Stomach (tissue), 9 donors: Measurements from ENCODE around the gene SMARCA4. TPM values are rescaled to one million over a fixed set of nuclear protein-coding genes. Genes with fewer than 3 reads are reported as not detected.

Experiments
- DNase-seq, 2 donors: peaks; one replicate each; pipeline versions ENCODE4 v3.0.0 to v3.0.0-alpha.2; 2013 to 2019
- H3K27ac ChIP-seq, 5 donors: fragments of 200-600 bp in 4 of 5; sonication (generic) in 4 of 5; one replicate each; pipeline ENCODE4 v1.5.1; 2013 to 2019; ENCODE audit warnings: mild to moderate bottlenecking in 1 of 5, moderate library complexity in 1 of 5
- H3K27me3 ChIP-seq, 3 donors: fragments of 200-600 bp; sonication (generic); one replicate each; pipeline ENCODE4 v1.5.1; 2017 to 2019; ENCODE audit warnings: mixed run types in 1 of 3
- H3K36me3 ChIP-seq, 4 donors: fragments of 200-600 bp; sonication (generic); 1 replicate in 3 of 4; 2 replicates in 1 of 4; pipeline ENCODE4 v1.5.1; 2016 to 2019
- H3K4me1 ChIP-seq, 4 donors: fragments of 200-600 bp; sonication (generic); one replicate each; pipeline ENCODE4 v1.5.1; 2016 to 2019
- H3K4me3 ChIP-seq, 4 donors: fragments of 200-600 bp; sonication (generic) in 3 of 4; one replicate each; pipeline ENCODE4 v1.5.1; 2016 to 2019; ENCODE audit warnings: mild to moderate bottlenecking in 1 of 4
- H3K9me3 ChIP-seq, 4 donors: fragments of 200-600 bp; sonication (generic); one replicate each; pipeline ENCODE4 v1.5.1; 2016 to 2019
- EP300 ChIP-seq: sonication (generic); formaldehyde crosslinking; IDR thresholded peaks from one replicate; pipeline ENCODE4 v1.6.1; 2017; ENCODE audit warnings: antibody characterized with exemption
- POLR2A ChIP-seq, 4 donors: fragments of 450-650 bp; IDR thresholded peaks; one replicate each; pipeline ENCODE4 v1.6.1; 2016; ENCODE audit warnings: antibody characterized with exemption in 4 of 4, control low read depth in 2 of 4, mild to moderate bottlenecking in 1 of 4, moderate library complexity in 1 of 4
- POLR2AphosphoS5 ChIP-seq, 3 donors: sonication (generic); formaldehyde crosslinking; IDR thresholded peaks; one replicate each; pipeline ENCODE4 v1.6.1; 2016; ENCODE audit warnings: antibody characterized with exemption in 3 of 3
- WGBS, 5 donors: extraction: QIAGEN DNeasy Blood & Tissue Kit in 3 of 5; methylation state at CpG; one replicate each; pipeline versions ENCODE4 v1.1.5 to v1.1.7; 2013 to 2018; 5-methylcytosine and 5-hydroxymethylcytosine counted together
- intact Hi-C: fragments of 100-400 bp; cut with DNase I; formaldehyde crosslinking; loops from one replicate; pipeline ENCODE4 v1.15.1; 2023; ENCODE audit warnings: low total_unique reads
- polyA plus RNA-seq, 3 donors: library from polyadenylated mRNA; stranded (reverse); fragments of 200-250 nt; gene quantifications; one replicate each; pipeline ENCODE4 v1.2.3, GENCODE V29; 2013
- total RNA-seq, 5 donors: library from RNA; depleted of rRNA; stranded (reverse); fragments of >200 nt; gene quantifications; one replicate each; pipeline versions ENCODE4 v1.1.0 to v1.2.3, GENCODE V29; 2014 to 2016
- TF ChIP-seq, protein P1 (sequence below), 7 experiments: fragments of 450-650 bp in 4 of 7; fragments of 200-600 bp in 3 of 7; sonication (generic) in 3 of 7; IDR thresholded peaks; one replicate each; pipeline ENCODE4 v1.5.1; 2016 to 2019; ENCODE audit warnings: antibody characterized with exemption in 7 of 7, control low read depth in 2 of 7, mild to moderate bottlenecking in 1 of 7
- donor health status: healthy with polysubstance abuse.
- donor health status: Bipolar disorder and iron deficiency.
- donor health status: healthy.

SMARCA4 gene
- total and polyA plus RNA-seq, 8 donors: 28.6 to 158 (median 60.9) TPM

DNA sequence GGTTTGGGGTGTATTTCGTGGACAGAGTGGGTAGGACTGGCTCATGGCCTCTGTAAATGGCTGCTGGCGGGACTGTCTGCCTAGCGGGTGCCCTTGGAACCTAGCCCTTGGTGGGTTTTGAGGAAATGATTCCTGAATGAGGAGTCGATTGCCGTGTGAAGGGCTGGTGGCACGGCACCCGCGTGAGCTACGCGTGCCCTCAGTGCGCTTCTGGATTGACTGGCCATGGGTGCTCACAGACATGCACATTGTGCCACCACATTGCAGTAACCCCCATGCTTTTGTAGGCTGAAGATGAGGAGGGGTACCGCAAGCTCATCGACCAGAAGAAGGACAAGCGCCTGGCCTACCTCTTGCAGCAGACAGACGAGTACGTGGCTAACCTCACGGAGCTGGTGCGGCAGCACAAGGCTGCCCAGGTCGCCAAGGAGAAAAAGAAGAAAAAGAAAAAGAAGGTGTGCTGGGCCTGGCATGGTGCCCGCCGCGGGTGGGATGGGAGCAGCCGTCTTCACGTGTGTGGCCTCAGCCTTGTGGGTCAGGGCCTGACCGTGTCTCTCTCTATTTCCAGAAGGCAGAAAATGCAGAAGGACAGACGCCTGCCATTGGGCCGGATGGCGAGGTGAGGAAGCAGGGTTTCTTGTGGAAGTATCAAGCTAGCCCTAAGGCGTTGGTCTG, 35.2 kb downstream of the SMARCA4 start:
- TF ChIP-seq, protein P1, sequence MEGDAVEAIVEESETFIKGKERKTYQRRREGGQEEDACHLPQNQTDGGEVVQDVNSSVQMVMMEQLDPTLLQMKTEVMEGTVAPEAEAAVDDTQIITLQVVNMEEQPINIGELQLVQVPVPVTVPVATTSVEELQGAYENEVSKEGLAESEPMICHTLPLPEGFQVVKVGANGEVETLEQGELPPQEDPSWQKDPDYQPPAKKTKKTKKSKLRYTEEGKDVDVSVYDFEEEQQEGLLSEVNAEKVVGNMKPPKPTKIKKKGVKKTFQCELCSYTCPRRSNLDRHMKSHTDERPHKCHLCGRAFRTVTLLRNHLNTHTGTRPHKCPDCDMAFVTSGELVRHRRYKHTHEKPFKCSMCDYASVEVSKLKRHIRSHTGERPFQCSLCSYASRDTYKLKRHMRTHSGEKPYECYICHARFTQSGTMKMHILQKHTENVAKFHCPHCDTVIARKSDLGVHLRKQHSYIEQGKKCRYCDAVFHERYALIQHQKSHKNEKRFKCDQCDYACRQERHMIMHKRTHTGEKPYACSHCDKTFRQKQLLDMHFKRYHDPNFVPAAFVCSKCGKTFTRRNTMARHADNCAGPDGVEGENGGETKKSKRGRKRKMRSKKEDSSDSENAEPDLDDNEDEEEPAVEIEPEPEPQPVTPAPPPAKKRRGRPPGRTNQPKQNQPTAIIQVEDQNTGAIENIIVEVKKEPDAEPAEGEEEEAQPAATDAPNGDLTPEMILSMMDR (IDR thresholded peaks at IDR 0.05): no peak
- no peak for TF ChIP-seq POLR2AphosphoS5 (IDR thresholded peaks at IDR 0.05)
- TF ChIP-seq EP300: no peak
- TF ChIP-seq POLR2A (IDR thresholded peaks at IDR 0.05): no peak
- Histone ChIP-seq H3K4me3 (no peak overlapping the region), H3K36me3 (peaks cover 55 to 100% (median 98%) of the 10 kb centered on the region in 4 donors), H3K27me3 (no peaks in the 10 kb centered on the region), H3K9me3 (no peaks in the 10 kb centered on the region), H3K27ac (no peak overlapping the region), H3K4me1 (peaks cover 0 to 4% (median 0%) of the 10 kb centered on the region in 4 donors)
- intact Hi-C loops: no loop called here
- WGBS, 5 donors: 90 to 92% (median 92%) methylated on average over 29 of the region's 29 CpGs
- no peak for DNase-seq

DNA sequence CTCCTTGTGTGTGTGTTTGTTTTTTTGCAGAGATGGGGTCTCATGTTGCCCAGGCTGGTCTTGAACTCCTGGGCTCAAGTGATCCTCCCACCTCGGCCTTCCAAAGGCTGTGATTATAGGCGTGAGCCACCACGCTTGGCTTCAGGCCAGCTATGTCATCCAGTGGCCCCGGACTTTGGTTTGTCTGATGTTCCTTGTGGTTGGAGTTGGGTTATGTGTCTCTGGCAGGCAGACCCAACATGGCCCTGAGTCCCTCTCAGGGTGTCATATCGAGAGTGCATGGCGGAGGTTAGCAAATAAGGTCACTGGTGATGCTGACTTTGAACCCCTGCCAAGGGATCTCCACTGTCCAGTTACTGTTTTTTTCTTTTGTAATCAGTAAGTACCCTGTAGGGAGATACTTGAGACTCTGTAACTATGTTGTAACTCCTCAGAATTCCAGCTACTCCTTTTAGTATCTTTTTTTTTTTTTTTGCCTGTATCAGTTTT, 37.3 kb downstream of the SMARCA4 start:
- no peak overlapping the region for H3K27ac ChIP-seq
- no peak overlapping the region for H3K4me3 ChIP-seq
- intact Hi-C loops: no loop called here
- TF ChIP-seq POLR2A (IDR thresholded peaks at IDR 0.05) (no peak), EP300 (no peak)
- no peaks in the 10 kb centered on the region for H3K9me3 ChIP-seq
- peaks cover 59 to 100% (median 100%) of the 10 kb centered on the region in 4 donors for H3K36me3 ChIP-seq
- DNase-seq: no peak
- WGBS, 5 donors: 56 to 73% (median 60%) methylated on average over 6 of the region's 6 CpGs
- H3K27me3 ChIP-seq: no peaks in the 10 kb centered on the region
- peaks cover 0 to 4% (median 0%) of the 10 kb centered on the region in 4 donors for H3K4me1 ChIP-seq

DNA sequence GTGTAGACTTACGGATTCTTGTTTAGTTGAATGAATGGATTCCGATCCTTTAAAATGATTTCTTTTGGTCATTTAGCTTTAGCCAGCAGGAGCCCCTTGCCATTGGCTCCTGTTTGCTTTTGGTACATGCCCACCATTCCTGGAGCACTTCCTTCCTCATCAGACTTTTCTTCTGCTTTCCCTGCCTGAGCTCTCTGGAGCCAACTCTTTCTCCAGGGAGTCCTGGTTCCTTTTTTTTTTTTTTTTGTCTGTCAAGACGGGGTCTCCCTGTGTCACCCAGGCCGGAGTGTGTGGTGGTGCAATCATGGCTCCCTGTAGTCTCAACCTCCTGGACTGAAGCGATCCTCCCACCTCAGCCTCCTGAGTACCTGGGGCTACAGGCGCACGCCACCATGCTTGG, 37.8 kb downstream of the SMARCA4 start:
- TF ChIP-seq POLR2A (IDR thresholded peaks at IDR 0.05): no peak
- TF ChIP-seq POLR2AphosphoS5 (IDR thresholded peaks at IDR 0.05): no peak
- no peak for TF ChIP-seq EP300
- TF ChIP-seq, protein P1 (IDR thresholded peaks at IDR 0.05): no peak
- no peak for DNase-seq

DNA sequence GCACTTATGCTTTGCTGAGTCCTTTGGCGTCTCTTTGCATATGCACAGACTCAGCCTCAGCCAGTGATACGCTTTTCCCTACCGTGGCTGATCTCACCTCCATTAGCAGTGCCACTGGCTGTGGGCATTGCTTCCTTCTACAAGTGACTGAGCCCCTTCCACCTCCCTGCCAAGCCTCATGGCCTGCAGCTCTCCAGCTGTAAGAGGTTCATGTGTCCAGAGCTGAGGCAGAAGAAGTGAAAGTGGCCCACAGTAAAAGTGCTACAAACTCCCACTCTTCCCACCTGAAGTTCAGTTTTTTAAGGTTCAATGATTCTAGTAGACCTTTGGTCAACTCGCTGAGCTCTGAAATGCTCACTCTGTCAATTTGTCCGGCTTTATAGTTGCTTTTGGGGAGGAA, 44.7 kb downstream of the SMARCA4 start:
- Histone ChIP-seq H3K27me3 (no peaks in the 10 kb centered on the region), H3K36me3 (peaks cover 45 to 100% (median 96%) of the 10 kb centered on the region in 4 donors), H3K9me3 (no peaks in the 10 kb centered on the region), H3K4me3 (no peak overlapping the region), H3K27ac (no peak overlapping the region), H3K4me1 (no peaks in the 10 kb centered on the region)
- TF ChIP-seq EP300 (no peak), POLR2AphosphoS5 (IDR thresholded peaks at IDR 0.05) (no peak)
- WGBS, 5 donors: 88 to 96% (median 90%) methylated on average over 5 of the region's 5 CpGs
- DNase-seq: no peak
- intact Hi-C loops: no loop called here

More for the DNA sequence above, 37.8 kb downstream of the SMARCA4 start:
- Histone ChIP-seq H3K27ac (no peak overlapping the region), H3K4me3 (no peak overlapping the region), H3K9me3 (no peaks in the 10 kb centered on the region), H3K27me3 (no peaks in the 10 kb centered on the region), H3K36me3 (peaks cover 61 to 100% (median 100%) of the 10 kb centered on the region in 4 donors), H3K4me1 (peaks cover 0 to 4% (median 0%) of the 10 kb centered on the region in 4 donors)
- intact Hi-C loops: no loop called here
- 91 to 99% (median 96%) methylated on average over 7 of the region's 7 CpGs for WGBS, 5 donors

DNA sequence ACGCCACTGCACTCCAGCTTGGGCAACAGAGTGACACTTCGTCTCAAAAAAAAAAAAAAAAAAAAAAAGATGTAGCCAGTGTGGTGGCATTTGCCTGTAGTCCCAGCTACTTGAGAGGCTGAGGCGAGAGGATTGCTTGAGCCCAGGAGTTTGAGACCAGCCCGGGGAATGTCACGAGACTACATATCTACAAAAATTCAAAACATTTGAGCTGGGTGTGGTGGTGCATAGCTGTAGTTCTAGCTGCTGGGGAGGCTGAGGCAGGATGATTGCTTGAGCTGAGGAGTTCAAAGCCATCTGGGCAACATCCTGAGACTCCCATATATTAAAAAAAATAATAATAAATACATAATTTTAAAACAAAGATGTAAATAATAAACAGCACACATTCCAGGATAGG, 46.6 kb downstream of the SMARCA4 start:
- intact Hi-C loops: no loop called here
- no peak for DNase-seq
- no peak overlapping the region for H3K27ac ChIP-seq
- no peaks in the 10 kb centered on the region for H3K9me3 ChIP-seq
- H3K4me3 ChIP-seq: no peak overlapping the region
- peaks cover 44 to 100% (median 96%) of the 10 kb centered on the region in 4 donors for H3K36me3 ChIP-seq
- TF ChIP-seq POLR2AphosphoS5 (IDR thresholded peaks at IDR 0.05) (no peak), EP300 (no peak), POLR2A (IDR thresholded peaks at IDR 0.05) (no peak)
- TF ChIP-seq, protein P1 (IDR thresholded peaks at IDR 0.05): no peak
- no peaks in the 10 kb centered on the region for H3K27me3 ChIP-seq
- 93 to 94% (median 93%) methylated on average over 5 of the region's 5 CpGs for WGBS, 5 donors
- H3K4me1 ChIP-seq: no peaks in the 10 kb centered on the region
